ENCODE data around the gene AFAP1L2.

- TF ChIP-seq CTCF (IDR thresholded peaks at IDR 0.05; ENCODE audit: low read depth, low read length) = no peak
- TF ChIP-seq EZH2phosphoT487 (IDR thresholded peaks at IDR 0.05; ENCODE audit: low read depth) = no peak
Observed at GRCh38 chr10:114271075-114271778, 133.1 kb downstream of the AFAP1L2 start.
